Amniotic stem cell (primary cell): ENCODE results near the gene LAMA4.

Source experiments
- DNase-seq: peaks from one replicate; lab custom pipeline; 2025; lab: John Stamatoyannopoulos, UW

The LAMA4 gene

GRCh38 chr6:112243861-112244827 lies 10.2 kb downstream of the LAMA4 start:
- no peak for DNase-seq

- no peak for DNase-seq
Measured at GRCh38 chr6:112241820-112242429, 12.4 kb downstream of the LAMA4 start.

- no peak for DNase-seq
Measured at GRCh38 chr6:112237595-112237994, 16.8 kb downstream of the LAMA4 start.

GRCh38 chr6:112237066-112237465 lies 17.3 kb downstream of the LAMA4 start:
- no peak for DNase-seq

- DNase-seq = no peak
Measured at GRCh38 chr6:112235956-112236355, 18.4 kb downstream of the LAMA4 start.

GRCh38 chr6:112234601-112235000 lies 19.8 kb downstream of the LAMA4 start:
- DNase-seq = no peak

- no peak for DNase-seq
Measured at GRCh38 chr6:112233847-112234246, 20.5 kb downstream of the LAMA4 start.

- DNase-seq = peak; percentile 58
Measured at GRCh38 chr6:112232845-112233256, 21.5 kb downstream of the LAMA4 start.

- no peak for DNase-seq
Measured at GRCh38 chr6:112231594-112232060, 22.7 kb downstream of the LAMA4 start.

- no peak for DNase-seq
Measured at GRCh38 chr6:112231164-112231563, 23.2 kb downstream of the LAMA4 start.

GRCh38 chr6:112228480-112229332 lies 25.7 kb downstream of the LAMA4 start:
- DNase-seq = no peak

GRCh38 chr6:112227992-112228391 lies 26.4 kb downstream of the LAMA4 start:
- no peak for DNase-seq

GRCh38 chr6:112227411-112227810 lies 27.0 kb downstream of the LAMA4 start:
- DNase-seq = no peak

- no peak for DNase-seq
Measured at GRCh38 chr6:112225691-112226090, 28.7 kb downstream of the LAMA4 start.

GRCh38 chr6:112224088-112224487 lies 30.3 kb downstream of the LAMA4 start:
- DNase-seq = no peak

- peak; percentile 26 for DNase-seq
Measured at GRCh38 chr6:112223070-112223861, 31.1 kb downstream of the LAMA4 start.

GRCh38 chr6:112221981-112222852 lies 32.1 kb downstream of the LAMA4 start:
- no peak for DNase-seq

- no peak for DNase-seq
Measured at GRCh38 chr6:112221561-112221960, 32.8 kb downstream of the LAMA4 start.

GRCh38 chr6:112218563-112218962 lies 35.8 kb downstream of the LAMA4 start:
- DNase-seq = no peak
